Measurements from ENCODE around the gene ALOXE3.

Gene ALOXE3

GRCh38 chr17:8154608-8155155 is 36.4 kb upstream of the ALOXE3 start:
- no peak for DNase-seq

GRCh38 chr17:8153957-8154607 is 35.8 kb upstream of the ALOXE3 start:
- peak; percentile 70 to 99 (median 95) for DNase-seq

GRCh38 chr17:8153525-8153956 is 35.2 kb upstream of the ALOXE3 start:
- DNase-seq: peak in 50 of 56 donors; percentile 8 to 86 (median 60)

- no peak for DNase-seq
These were observed 34.7 kb upstream of the ALOXE3 start for GRCh38 chr17:8153031-8153451.

GRCh38 chr17:8152112-8152775 is 33.9 kb upstream of the ALOXE3 start, which contains the start of gene PER1:
Gene PER1 (minus strand): TSS chr17:8152404. CDS start chr17:8150706, 1,698 bp downstream.
- DNase-seq: peak; percentile 54 to 97 (median 91)

DNA sequence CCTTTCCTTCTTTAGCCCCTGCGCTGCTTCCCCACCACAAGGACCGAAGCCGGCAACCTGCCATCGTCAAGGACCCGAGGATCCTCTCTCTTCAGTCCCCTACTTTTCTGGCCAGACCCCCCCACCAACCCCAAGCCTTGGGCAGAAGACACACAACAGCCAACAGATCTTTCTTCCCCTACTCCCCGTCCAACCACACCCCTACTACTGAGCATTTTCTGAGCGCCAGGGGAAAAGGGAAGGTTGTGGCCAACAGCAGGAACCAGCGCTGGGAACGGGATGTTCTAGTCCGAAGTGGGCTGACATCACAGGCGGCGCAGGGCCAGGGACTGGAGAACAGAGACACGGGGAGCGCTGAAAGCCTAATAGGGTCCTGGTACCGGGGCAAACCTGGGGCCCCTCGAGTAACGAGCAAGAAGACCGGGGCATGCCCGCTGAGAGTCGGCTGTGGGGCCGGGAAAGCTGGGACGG is 33.4 kb upstream of the ALOXE3 start:
- peak in 47 of 56 donors; percentile 25 to 82 (median 57) for DNase-seq

GRCh38 chr17:8151120-8151640 is 32.9 kb upstream of the ALOXE3 start:
- DNase-seq: peak in 54 of 56 donors; percentile 38 to 92 (median 78)

DNA sequence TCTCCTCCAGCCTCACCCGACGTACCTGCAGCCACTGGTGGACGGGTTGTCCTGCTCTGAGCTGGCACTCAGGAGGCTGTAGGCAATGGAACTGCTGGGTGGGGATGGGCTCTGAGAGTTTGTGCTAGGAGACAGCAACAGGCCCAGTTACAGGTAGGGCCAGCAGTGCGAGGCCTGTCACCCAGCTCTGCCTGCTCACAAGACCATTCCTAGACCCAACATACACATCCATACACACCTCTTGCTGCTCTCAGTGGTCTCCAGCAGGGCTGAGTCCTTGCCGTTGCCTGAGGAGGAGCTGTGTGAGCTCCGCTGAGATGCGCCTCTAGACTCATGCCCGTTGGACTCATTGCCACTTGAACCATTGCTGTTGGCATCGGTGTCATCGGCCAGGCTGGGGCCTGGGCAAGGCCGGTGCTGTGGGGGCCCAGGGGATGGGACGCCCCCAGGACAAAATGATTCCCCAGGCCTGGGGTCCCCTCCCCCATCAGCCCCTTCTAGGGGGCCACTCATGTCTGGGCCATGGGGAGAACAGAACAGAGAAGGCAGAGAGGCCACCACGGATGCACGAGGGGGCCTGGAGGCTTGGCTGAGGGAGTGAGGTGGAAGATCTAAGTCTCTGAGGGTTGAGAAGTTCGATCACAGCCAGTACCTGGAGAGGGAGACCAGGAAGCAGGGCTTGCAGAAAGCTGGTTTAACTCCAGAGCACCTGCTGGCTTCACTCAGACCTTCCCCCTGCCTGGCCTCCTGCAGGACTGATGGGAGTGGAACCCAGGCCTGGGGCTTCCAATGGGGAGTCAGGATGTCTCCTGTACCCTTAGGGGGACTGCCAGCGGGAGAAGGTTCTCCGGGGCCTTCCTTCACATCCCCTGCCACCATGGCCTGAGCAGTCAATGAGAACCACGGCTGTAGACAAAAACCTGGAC is 32.1 kb upstream of the ALOXE3 start:
- DNase-seq: no peak

- no peak for DNase-seq
These were observed 31.3 kb upstream of the ALOXE3 start for GRCh38 chr17:8149419-8150193.

DNA sequence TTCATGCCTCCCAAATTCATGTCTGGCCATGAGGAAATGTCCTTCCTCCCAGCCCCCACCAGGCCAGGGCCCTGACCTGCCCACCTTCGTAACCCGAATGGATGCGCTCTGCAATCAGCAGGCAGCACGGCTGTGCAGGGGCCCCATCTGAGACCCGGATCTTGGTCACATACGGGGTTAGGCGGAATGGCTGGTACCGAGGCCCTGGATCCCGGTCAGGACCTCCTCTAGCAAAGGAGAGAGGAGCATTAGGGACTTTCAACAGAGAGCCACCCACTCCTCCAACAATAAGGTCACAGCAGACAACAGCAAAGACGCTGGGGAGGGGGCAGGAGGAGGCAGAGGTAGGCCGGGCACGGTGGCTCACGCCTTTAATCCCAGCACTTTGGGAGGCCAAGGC is 30.2 kb upstream of the ALOXE3 start:
- no peak for DNase-seq

DNA sequence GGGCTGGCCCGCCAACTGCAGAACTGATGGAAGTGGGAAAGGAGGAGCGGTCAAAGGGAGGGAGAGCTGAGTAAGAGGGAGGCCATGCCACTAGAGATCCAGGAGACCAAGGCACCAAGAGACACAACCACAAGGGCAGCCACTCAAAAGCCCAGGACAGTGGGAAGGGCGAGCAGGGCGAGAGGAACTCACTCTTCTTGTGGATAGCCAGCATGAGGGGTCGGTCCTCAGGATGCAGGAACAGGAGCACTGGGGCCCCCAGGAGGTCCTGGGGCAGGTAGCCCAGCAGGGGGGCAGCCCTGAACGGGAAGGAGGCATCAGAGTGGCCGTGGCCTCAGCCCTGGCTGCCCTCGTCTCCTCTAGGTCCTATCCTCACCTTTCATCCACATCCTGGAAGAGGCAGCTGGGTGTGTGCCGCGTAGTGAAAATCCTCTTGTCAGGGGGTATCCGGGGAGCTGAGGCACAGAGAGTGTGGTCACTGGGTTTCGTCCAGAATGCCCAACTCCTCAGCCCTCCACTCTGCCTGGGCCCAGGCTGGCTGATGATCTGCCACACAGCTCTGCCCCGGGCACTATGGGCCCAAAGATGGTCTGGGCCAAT is 29.6 kb upstream of the ALOXE3 start:
- no peak for DNase-seq

DNA sequence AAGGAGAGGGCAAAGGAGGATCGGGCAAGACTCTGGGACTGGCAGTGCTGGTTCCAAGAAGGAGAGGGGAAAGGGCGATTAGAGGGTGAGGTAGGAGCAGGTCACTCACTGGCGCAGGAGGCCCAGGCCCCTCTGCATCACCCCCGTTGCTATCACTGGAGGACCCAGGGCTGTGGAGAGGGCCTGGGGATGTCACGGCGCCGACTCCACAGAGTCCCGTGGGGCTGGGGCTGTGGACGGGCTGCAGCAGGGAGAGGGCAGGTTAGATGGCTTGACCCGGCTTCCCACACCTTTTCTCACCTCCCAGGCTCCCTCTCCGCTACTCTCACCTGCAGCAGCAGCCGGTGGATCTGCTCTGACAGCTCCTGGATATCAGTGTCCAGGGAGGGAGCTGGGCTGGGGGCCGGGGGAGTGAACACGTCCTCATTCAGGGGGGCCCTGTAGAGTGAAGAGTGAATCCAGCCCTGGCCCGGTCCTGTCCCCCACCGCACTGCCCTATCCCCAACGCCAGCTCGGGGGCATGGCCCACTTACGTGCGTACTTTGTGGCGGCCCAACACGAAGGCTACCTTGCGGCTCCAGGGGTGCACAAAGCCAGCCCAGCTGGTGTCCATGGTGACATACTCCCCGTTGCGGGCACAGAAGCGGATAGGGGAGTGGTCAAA is 29.0 kb upstream of the ALOXE3 start:
- no peak for DNase-seq

GRCh38 chr17:8146381-8147140 is 28.2 kb upstream of the ALOXE3 start:
- no peak for DNase-seq

DNA sequence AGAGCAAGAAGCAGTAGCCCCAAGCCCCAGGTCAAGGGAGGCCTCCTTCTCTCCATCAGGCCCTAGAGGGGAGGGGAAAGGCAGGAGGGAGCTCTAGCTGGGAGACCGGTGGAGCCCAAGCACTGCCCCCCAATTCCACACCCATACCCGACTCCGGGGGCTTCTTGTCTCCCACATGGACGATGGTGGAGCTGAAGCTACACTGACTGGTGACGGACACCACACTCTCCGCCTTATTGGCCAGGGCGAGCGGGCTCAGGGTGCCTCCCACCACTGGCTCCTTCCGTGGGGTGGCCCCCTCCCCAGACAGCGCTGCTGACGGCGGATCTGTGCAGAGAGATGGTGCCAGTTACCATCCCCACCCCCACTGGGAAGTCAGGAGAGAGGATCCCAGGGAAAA is 27.5 kb upstream of the ALOXE3 start:
- DNase-seq: no peak

GRCh38 chr17:8144401-8145231 is 26.3 kb upstream of the ALOXE3 start:
- DNase-seq: no peak

GRCh38 chr17:8143581-8144400 is 25.5 kb upstream of the ALOXE3 start:
- DNase-seq: no peak
